ENCODE data around the gene IFRD2. TPM values are rescaled to one million over a fixed set of nuclear protein-coding genes. Genes with fewer than 3 reads are reported as not detected.

The IFRD2 gene
- total and polyA plus RNA-seq, 2 of the 8 experiments (the other 6 are each of a cell fraction or from before 2014, with no cell fraction given), result 76.7 to 88.8 TPM

GRCh38 chr3:50323614-50324199 is 31.5 kb upstream of the IFRD2 start (continued):
- TF ChIP-seq ATF2 (IDR thresholded peaks at IDR 0.05; ENCODE audit: low read length) (no peak), CBX5 (IDR thresholded peaks at IDR 0.05; ENCODE audit: low read depth, low read length) (no peak), JUND (IDR thresholded peaks at IDR 0.05; ENCODE audit: low read length) (no peak), RAD21 (IDR thresholded peaks at IDR 0.05 in 1 of 2, conservative IDR thresholded peaks at IDR 0.05 in 1 of 2; ENCODE audit: low read depth in 2 of 2, low read length in 2 of 2) (no peak), SP2 (IDR thresholded peaks at IDR 0.05; ENCODE audit: low read length) (no peak), TAF7 (optimal IDR thresholded peaks at IDR 0.05; ENCODE audit: borderline replicate concordance, low read depth, low read length) (no peak)

All from H1 (cell line).